HPDE6-E6E7 (cell line): ENCODE results near the gene ADAM12.

Experiments
- DNase-seq: peaks from one replicate; pipeline ENCODE4 v3.0.0; 2011; ENCODE audit warnings: missing footprints; ENCODE audit errors: extremely low spot score

ADAM12 gene

GRCh38 chr10:126143117-126143516 is 245.2 kb downstream of the ADAM12 start:
- DNase-seq: no peak

DNA sequence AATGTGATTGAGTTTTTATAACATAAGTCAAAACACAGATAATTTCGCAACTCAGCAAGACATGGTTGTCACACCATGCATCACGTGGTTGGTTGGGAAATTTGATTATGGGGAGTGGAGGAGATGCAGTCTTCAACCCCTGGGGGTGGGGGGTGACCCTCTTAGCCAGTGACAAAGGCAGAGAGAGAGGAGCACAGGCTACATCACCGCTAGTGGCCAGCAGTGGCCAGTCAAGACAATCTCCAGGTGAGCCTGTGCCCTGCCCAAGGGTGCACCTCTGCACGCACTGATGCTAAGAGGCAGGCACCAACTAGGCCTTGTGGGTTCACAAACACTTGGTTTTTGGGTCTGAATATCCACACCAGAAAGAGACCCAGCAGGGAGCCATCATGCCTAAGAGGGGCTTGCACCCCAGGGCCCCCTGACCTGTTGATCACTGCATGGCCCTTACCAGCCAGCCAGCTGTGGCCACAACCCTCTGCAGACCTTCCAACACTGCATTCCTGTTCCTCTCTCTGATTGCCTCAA is 247.5 kb downstream of the ADAM12 start:
- no peak for DNase-seq

DNA sequence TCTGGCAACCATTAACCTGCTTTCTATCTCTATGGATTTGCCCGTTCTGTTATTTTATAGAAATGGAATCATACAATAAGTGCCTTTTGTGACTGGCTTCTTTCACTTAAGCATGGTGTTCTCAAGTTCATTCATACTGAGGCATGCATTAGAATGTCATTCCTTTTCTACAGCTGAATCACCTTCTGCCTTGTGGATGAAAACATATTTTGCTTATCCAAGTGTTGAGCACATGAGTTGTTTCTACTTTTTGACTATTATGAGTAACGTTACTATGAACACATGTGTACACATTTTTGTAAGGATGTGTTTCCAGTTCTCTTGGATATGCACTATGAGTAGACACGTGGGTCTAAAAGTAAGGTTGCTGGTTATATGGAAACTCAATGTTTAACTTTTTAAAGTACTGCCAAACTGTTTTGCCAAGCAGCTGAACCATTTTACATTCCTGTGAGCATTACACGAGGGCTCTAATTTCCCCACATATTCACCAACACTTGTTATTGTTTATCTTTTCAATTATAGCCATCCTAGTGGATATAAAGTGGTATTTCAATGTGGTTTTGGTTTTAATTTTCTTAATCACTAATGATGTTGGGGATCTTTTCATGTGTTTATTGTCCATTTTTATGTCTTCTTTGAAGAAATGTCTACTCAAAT is 250.6 kb downstream of the ADAM12 start:
- DNase-seq: no peak

- DNase-seq: no peak
Measured at GRCh38 chr10:126135941-126136595, 252.2 kb downstream of the ADAM12 start.

DNA sequence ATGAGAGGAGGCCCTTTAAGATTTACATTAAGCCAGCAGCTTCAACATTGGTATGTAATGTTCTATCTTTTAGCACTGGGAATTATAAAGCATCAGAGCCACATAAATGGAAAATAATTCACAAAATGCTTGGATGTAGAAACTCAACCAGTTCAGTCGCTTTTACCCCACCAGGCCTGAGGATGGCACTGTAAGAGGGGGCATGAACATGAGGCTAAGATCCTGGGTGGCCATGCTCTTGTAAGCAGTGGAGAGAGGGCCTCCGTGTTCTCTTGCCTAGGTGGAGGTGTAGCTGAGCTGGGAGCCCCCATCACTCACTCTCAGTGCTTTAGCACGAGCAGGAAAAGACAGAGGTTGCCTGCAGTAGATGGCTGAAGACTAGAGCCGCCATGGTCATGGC is 253.1 kb downstream of the ADAM12 start:
- DNase-seq: no peak

- peak; percentile 5 for DNase-seq
Measured at GRCh38 chr10:126133906-126134656, 254.2 kb downstream of the ADAM12 start.

GRCh38 chr10:126133082-126133620 is 255.1 kb downstream of the ADAM12 start:
- DNase-seq: no peak

GRCh38 chr10:126131341-126131740 is 256.9 kb downstream of the ADAM12 start:
- DNase-seq: no peak

GRCh38 chr10:126130271-126130710 is 258.0 kb downstream of the ADAM12 start:
- DNase-seq: no peak

DNA sequence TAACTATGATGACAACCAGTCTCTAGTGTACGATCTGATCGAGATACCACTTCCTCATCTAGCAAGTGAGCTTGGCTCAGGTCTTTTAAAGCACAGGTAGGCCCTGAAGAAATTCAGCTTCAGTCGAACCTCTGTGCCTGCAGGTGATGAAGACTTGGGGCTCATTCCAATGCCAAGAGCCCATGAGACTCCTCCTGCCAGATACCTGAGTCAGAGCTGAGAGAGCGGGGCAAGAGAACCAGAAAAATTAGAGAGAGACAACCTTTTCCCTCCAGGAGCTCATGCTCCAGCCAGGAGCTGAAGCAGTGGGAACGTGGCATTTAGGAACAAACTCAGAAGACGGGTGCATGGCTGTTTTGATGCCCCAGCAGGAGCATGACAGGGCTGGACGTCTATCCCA is 259.3 kb downstream of the ADAM12 start:
- no peak for DNase-seq

GRCh38 chr10:126128581-126128980 is 259.7 kb downstream of the ADAM12 start:
- DNase-seq: no peak

DNA sequence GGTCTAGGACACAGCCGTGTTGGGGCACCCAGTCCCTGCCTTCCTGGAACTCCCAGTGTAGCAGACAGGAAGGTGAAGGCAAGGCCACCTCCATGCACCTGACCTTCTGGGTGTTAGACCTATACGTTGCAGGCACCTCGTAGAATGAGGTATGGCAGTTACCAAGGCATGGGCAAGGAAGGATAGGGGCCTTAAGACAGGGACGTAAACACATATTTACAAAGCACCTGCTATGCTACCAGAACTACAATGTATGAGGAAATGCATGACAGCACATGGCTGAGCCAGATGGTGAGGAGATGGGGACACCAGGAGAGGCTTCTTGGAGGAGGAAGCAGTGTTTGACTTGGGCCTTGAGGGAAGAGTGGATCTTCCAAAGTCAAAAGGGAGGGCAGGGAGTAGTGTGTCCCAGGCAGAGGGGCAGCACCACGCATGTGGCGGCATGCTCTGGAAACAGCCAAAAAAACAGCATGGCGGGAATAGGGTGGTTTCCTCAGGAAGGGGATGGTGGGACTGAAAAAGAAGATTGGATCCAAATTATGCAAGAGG is 260.7 kb downstream of the ADAM12 start:
- no peak for DNase-seq

DNA sequence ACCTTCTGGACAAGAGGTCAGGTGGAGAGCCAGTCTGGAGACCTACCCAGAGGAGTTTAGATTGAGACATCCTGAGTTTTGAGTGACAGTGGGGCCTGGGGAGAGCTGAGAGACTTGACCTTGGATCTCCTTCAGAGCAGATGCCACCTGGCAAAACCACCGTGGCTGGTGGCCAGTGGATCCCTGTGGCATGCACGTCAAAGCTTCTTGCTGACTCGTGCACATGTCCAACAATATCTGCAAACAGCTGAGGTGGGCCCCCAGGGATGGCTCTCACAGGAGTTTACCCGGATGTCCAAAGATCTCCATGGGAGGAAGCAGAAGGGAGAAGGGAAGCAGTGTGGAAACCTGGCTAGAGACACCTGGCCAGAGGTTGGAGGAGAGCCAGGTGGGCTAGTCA is 261.4 kb downstream of the ADAM12 start:
- DNase-seq: no peak

DNA sequence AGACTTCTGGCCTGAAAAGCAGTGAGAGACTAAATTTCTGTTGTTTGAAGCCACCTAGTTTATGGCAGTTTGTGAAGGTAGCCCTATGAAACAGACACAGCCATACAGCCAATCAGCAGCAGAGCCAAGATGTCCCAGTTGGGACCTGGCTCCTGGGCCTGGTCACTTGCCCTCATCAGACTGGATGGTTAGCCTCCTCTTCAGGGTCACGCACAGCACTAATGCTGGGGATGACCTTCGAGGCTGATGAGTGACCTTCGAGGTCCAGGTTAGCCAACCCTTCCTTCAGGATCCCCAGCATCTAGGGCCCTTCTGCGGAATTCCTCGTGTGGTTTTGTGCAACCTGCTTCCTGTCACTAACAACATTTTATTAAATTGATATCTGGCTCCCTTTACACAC is 262.3 kb downstream of the ADAM12 start:
- DNase-seq: no peak

DNA sequence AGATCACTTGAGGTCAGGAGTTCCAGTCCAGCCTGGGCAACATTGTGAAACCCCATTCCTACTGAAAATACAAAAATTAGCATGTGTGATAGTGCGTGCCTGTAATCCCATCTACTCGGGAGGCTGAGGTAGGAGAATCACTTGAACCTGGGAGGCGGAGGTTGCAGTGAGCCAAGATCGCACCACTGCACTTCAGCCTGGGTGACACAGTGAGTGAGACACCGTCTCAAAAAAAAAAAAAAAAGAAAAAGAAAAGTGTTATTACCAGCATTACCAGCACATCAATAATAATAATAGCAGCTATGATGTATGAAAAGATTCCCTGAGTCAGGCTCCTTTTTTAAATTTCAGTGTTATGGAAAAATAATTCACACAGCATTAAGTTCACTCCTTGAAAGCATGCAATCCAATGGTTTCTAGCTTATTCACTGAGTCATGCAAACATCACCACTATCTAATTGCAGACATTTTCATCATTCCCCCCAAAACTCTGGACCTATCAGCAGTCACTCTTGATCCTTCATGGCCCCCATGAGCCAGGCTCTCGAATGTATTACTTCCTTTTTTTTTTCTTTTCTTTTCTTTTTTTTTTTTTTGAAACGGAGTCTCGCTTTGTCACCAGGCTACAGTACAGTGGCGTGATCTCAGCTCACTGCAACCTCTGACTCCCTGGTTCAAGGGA is 263.5 kb downstream of the ADAM12 start:
- no peak for DNase-seq

DNA sequence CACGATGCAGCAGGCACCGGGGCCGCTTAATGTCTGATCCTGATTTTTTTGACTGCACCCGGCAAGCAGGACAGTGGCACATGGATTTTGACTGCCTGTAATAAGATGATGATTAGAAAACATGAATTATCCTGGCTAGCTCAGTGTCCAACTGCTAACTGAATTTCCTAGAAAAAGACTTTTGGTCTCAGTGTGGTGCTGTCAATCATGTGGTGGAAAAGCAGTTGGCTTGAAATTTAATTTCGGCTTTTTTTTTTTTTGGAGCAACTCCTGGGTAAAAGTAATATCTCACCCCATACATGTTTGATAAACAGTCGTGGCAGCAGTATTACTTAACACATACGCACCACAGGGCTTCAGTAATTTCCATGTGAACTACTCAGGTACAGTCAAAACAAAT is 264.2 kb downstream of the ADAM12 start:
- no peak for DNase-seq

DNA sequence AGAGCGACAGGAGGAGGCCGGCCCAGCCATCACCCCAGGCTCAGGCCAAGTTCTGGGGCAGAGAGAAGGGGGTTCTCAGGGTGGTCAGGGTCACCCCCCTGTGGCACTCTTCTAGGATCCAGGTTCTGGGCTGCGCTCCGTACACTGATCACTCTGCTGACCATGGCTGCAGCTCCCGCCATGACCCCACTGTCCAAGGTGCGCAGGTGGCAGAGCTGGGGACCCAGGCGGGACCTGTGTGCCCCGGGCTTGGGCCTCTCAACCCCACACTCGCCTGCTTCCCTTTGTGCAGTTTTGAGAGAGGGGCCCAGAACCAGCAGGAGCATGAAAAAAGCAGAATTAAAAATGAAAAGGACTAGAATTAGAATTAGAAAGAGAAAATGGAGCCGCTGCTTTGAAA is 264.8 kb downstream of the ADAM12 start:
- DNase-seq: no peak

- no peak for DNase-seq
Measured at GRCh38 chr10:126122881-126123280, 265.4 kb downstream of the ADAM12 start.

DNA sequence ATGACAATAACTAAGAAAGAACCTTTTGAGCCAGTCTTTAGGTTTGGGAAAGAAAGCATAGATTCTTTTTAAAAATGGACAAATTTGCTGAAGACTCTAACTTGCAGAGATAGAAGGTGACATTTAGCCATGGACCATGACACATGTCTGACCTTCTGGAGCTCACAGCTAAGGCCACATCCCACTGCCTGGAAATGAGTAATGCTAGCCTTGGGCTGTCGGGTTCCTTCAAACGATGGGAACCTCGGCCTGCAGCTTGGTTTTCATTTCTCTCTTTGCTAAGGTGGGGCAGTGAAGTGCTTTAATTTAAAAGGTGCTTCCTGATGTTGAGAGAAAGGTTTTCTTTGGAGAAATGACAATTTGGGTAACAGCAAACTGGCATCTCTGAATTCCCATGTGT is 268.7 kb downstream of the ADAM12 start:
- peak; percentile 11 for DNase-seq

DNA sequence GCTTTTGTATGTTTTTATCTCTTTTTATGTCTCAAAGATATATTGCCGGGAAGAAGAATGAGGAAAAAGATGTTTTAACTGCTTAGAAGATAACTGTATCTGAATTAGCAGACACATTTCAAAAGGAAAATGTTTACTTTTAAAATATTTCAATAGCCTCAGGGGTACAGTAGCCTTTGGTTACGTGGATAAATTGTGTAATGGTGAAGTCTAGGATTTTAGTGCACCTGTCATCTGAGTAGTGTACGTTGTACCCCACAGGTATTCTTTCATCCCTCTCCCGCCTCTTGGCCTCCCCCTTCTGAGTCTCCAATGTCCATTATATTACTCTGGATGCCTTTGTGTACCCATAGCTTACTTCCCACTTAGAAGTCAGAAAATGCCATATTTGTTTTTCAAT is 269.8 kb downstream of the ADAM12 start:
- DNase-seq: no peak

GRCh38 chr10:126117196-126117595 is 271.1 kb downstream of the ADAM12 start:
- DNase-seq: no peak

DNA sequence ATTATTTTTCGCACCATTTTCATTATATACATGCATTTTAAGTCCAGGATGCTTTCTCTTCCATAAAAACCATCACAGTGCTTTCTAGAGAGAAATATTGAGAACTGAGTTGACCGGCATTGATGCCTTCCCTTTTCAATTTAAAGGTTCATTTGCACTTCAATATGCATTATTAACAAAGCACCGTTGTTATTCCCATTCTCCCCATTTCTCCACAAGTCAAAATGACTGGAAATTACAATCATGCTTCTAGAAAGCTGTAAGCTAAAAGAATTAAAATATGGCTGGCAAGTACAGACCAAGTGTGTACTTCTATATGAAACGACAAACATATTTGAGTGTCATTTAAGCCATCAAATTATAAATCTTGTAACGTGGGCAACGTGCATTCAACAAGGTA is 272.4 kb downstream of the ADAM12 start:
- DNase-seq: no peak
